ENCODE measurements around the gene FAM20C.
"Not testable (repeated sequence)": the region's sequence is repeated elsewhere in the genome, so short reads cannot be mapped to it uniquely, and the experiment has no call there.

Gene FAM20C

GRCh38 chr7:259191-259505, 66.8 kb downstream of the FAM20C start:
- no peak for DNase-seq (ENCODE audit: low spot score)

- no peak for DNase-seq (ENCODE audit: low spot score)
These were observed 67.5 kb downstream of the FAM20C start for GRCh38 chr7:259751-260405.

- no peak for DNase-seq (ENCODE audit: low spot score)
These were observed 68.3 kb downstream of the FAM20C start for GRCh38 chr7:260441-261281.

- DNase-seq (ENCODE audit: low spot score), result no peak
These were observed 69.2 kb downstream of the FAM20C start for GRCh38 chr7:261341-262250.

GRCh38 chr7:262251-262572, 69.8 kb downstream of the FAM20C start:
- no peak for DNase-seq (ENCODE audit: low spot score)

GRCh38 chr7:262631-263311, 70.4 kb downstream of the FAM20C start:
- not testable (repeated sequence) for DNase-seq (ENCODE audit: low spot score)

GRCh38 chr7:263483-264351, 71.3 kb downstream of the FAM20C start:
- DNase-seq (ENCODE audit: low spot score), result not testable (repeated sequence)

GRCh38 chr7:264541-265191, 72.3 kb downstream of the FAM20C start:
- DNase-seq (ENCODE audit: low spot score), result no peak

- DNase-seq (ENCODE audit: low spot score), result no peak
These were observed 73.0 kb downstream of the FAM20C start for GRCh38 chr7:265192-265997.

- DNase-seq (ENCODE audit: low spot score), result no peak
These were observed 73.9 kb downstream of the FAM20C start for GRCh38 chr7:265998-266850.

- DNase-seq (ENCODE audit: low spot score), result peak; percentile 16
These were observed 74.8 kb downstream of the FAM20C start for GRCh38 chr7:266851-267840.

- no peak for DNase-seq (ENCODE audit: low spot score)
These were observed 76.6 kb downstream of the FAM20C start for GRCh38 chr7:268991-269390.

- DNase-seq (ENCODE audit: low spot score), result no peak
These were observed 77.3 kb downstream of the FAM20C start for GRCh38 chr7:269721-270120.

GRCh38 chr7:270351-270983, 78.1 kb downstream of the FAM20C start:
- DNase-seq (ENCODE audit: low spot score), result no peak

- DNase-seq (ENCODE audit: low spot score), result no peak
These were observed 79.1 kb downstream of the FAM20C start for GRCh38 chr7:271266-272107.

GRCh38 chr7:272108-272615, 79.8 kb downstream of the FAM20C start:
- no peak for DNase-seq (ENCODE audit: low spot score)
